Ovary (tissue), 3 donors: Measurements from ENCODE around the gene MPP2.

ENCODE experiments used
- CTCF ChIP-seq, 3 donors: fragments of 450-650 bp in 2 of 3; fragments of 200-600 bp in 1 of 3; IDR thresholded peaks; one replicate each; pipeline versions ENCODE4 v1.5.1 to v1.8.0; 2016 to 2022; ENCODE audit warnings: antibody characterized with exemption in 3 of 3, mild to moderate bottlenecking in 1 of 3
- EP300 ChIP-seq: sonication (generic); formaldehyde crosslinking; IDR thresholded peaks from one replicate; pipeline ENCODE4 v1.6.1; 2017; ENCODE audit warnings: antibody characterized with exemption
- POLR2A ChIP-seq: fragments of 450-650 bp; IDR thresholded peaks from one replicate; pipeline ENCODE4 v1.6.1; 2017; ENCODE audit warnings: antibody characterized with exemption, mild to moderate bottlenecking, moderate library complexity
- donor health status: DM: no; HTN: no; CAD: no.

- TF ChIP-seq CTCF (IDR thresholded peaks at IDR 0.05) (no peak), POLR2A (no peak), EP300 (no peak)
Observed at GRCh38 chr17:43882761-43883415, 24.4 kb downstream of the MPP2 start.
